Skeletal muscle tissue (tissue), 5 donors: Measurements from ENCODE around the gene TAF11L7. TPM values are rescaled to one million over a fixed set of nuclear protein-coding genes. Genes with fewer than 3 reads are reported as not detected.
"Not testable (repeated sequence)": the region's sequence is repeated elsewhere in the genome, so short reads cannot be mapped to it uniquely, and the experiment has no call there.

Experiments used
- H3K27ac ChIP-seq: one replicate; pipeline ENCODE4 v1.7.0; 2013; ENCODE audit warnings: mild to moderate bottlenecking, low read depth, low read length, inconsistent platforms
- H3K27me3 ChIP-seq, 3 donors: one replicate each; pipeline ENCODE4 v1.7.0; 2013; ENCODE audit warnings: low read length in 3 of 3; ENCODE audit not compliant: control insufficient read depth in 3 of 3, insufficient read depth in 3 of 3
- H3K36me3 ChIP-seq, 3 donors: one replicate each; pipeline ENCODE4 v1.7.0; 2013; ENCODE audit warnings: low read length in 3 of 3; ENCODE audit not compliant: control insufficient read depth in 3 of 3, insufficient read depth in 3 of 3
- H3K4me1 ChIP-seq, 3 donors: one replicate each; pipeline ENCODE4 v1.7.0; 2013; ENCODE audit warnings: low read length in 3 of 3, mild to moderate bottlenecking in 3 of 3; ENCODE audit not compliant: control insufficient read depth in 3 of 3, insufficient read depth in 3 of 3
- H3K4me3 ChIP-seq, 3 donors: one replicate each; pipeline ENCODE4 v1.7.0; 2013; ENCODE audit warnings: low read length in 3 of 3
- H3K9ac ChIP-seq, 3 donors: one replicate each; pipeline ENCODE4 v1.7.0; 2013; ENCODE audit warnings: low read length in 3 of 3, mild to moderate bottlenecking in 3 of 3, moderate library complexity in 2 of 3, low read depth in 1 of 3
- H3K9me3 ChIP-seq, 3 donors: one replicate each; pipeline ENCODE4 v1.7.0; 2013; ENCODE audit warnings: low read length in 3 of 3; ENCODE audit not compliant: control insufficient read depth in 3 of 3
- small RNA-seq: library from RNA; depleted of rRNA; stranded (forward); fragments of <200 nt; gene quantifications from one replicate; pipeline ENCODE3, GENCODE V24; 2014
- total RNA-seq: library from RNA; depleted of rRNA; stranded (reverse); fragments of >200 nt; gene quantifications from one replicate; pipeline ENCODE4 v1.2.3, GENCODE V29; 2014
- donor health status: Osteomylitis.

TAF11L7 gene
- total RNA-seq, 1 donor from 2014 or later, result not detected

DNA sequence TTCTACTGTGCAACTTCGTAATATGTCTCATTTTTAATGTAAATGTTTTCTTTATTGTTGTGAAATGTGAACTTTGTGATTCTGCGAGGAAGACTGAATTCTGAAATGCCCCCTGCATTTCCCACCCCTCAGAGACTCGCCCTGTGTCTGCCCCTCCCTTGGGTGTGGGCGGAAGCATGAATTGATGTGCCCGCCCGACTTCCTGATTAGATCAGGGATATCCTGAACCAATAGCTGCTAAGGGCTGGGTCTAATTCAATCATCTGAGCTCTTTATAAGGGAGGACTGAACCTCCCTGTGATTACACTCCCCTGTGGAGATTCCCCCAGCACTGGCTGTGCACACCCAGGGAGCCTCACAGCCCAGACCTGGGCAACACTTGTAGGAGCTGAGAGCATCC is 18.3 kb upstream of the TAF11L7 start, which contains the start of gene TAF11L11:
Gene TAF11L11, plus strand, starts transcription at position 304 of the 400 bp plus-strand sequence.
- not testable (repeated sequence) for H3K36me3 ChIP-seq, H3K27me3 ChIP-seq, H3K9me3 ChIP-seq, H3K4me1 ChIP-seq, H3K9ac ChIP-seq, H3K27ac ChIP-seq, H3K4me3 ChIP-seq

DNA sequence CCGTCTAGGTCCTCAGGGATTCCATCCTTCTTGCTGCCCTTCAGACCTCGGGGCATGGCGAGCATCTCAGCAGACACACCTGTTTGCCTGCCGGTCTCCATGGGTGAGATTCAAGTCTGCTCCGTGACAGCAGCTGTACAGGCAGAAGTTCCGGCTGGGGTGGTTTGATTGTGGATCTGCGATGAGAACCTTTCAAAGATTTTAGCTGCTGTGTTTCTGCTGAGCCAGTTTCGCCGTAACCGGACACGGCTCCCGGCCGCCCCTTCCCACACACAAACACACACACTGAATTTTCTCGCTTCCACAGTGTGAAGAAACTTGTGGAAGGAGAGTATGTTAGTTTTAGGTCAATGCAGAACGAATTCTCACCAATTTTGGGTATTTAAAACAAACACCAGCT is 12.2 kb upstream of the TAF11L7 start, which contains the start of gene TAF11L10:
Gene TAF11L10, minus strand, starts transcription at position 101 of the 400 bp plus-strand sequence.
- H3K9ac ChIP-seq, H3K27me3 ChIP-seq, H3K36me3 ChIP-seq, H3K9me3 ChIP-seq, H3K4me3 ChIP-seq, H3K27ac ChIP-seq, H3K4me1 ChIP-seq: not testable (repeated sequence)

DNA sequence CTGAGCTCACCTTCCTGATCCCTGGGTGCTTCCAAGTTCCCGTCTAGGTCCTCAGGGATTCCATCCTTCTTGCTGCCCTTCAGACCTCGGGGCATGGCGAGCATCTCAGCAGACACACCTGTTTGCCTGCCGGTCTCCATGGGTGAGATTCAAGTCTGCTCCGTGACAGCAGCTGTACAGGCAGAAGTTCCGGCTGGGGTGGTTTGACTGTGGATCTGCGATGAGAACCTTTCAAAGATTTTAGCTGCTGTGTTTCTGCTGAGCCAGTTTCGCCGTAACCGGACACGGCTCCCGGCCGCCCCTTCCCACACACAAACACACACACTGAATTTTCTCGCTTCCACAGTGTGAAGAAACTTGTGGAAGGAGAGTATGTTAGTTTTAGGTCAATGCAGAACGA is 8.7 kb upstream of the TAF11L7 start, which contains the start of gene TAF11L9:
Gene TAF11L9, minus strand, starts transcription at position 140 of the 400 bp plus-strand sequence.
- not testable (repeated sequence) for H3K4me3 ChIP-seq, H3K4me1 ChIP-seq, H3K9me3 ChIP-seq, H3K27me3 ChIP-seq, H3K36me3 ChIP-seq, H3K27ac ChIP-seq, H3K9ac ChIP-seq

DNA sequence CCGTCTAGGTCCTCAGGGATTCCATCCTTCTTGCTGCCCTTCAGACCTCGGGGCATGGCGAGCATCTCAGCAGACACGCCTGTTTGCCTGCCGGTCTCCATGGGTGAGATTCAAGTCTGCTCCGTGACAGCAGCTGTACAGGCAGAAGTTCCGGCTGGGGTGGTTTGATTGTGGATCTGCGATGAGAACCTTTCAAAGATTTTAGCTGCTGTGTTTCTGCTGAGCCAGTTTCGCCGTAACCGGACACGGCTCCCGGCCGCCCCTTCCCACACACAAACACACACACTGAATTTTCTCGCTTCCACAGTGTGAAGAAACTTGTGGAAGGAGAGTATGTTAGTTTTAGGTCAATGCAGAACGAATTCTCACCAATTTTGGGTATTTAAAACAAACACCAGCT is 5.3 kb upstream of the TAF11L7 start, which contains the start of gene TAF11L8:
Gene TAF11L8, minus strand, starts transcription at position 101 of the 400 bp plus-strand sequence.
- H3K9me3 ChIP-seq, H3K36me3 ChIP-seq, H3K27me3 ChIP-seq, H3K9ac ChIP-seq, H3K27ac ChIP-seq, H3K4me1 ChIP-seq, H3K4me3 ChIP-seq: not testable (repeated sequence)

Small RNA genes lying within 50 kb of the gene (small RNA-seq; reads per million reads assigned to genes)
- gene AC233724.3 (not detected), gene AC233724.6 (not detected), gene AC233724.7 (not detected)

Other genes with a start within 250 kb of the TAF11L7 start
- not detected for gene TAF11L2, start 87.5 kb downstream of the TAF11L7 start, total RNA-seq
- not detected for gene TAF11L3, start 67.4 kb downstream of the TAF11L7 start, total RNA-seq
- not detected for gene TAF11L4, start 64.0 kb downstream of the TAF11L7 start, total RNA-seq
- gene TAF11L5, start 60.5 kb downstream of the TAF11L7 start, total RNA-seq, result not detected
- not detected for gene TAF11L6, start 57.1 kb downstream of the TAF11L7 start, total RNA-seq
- gene TAF11L8, start 5.2 kb upstream of the TAF11L7 start, total RNA-seq, result not detected
- gene TAF11L9, start 8.6 kb upstream of the TAF11L7 start, total RNA-seq, result not detected
- gene TAF11L10, start 12.1 kb upstream of the TAF11L7 start, total RNA-seq, result not detected
- not detected for gene TAF11L11, start 18.4 kb upstream of the TAF11L7 start, total RNA-seq
- gene TAF11L12, start 24.6 kb upstream of the TAF11L7 start, total RNA-seq, result not detected
- gene TAF11L13, start 46.3 kb upstream of the TAF11L7 start, total RNA-seq, result not detected
- not detected for gene TAF11L14, start 48.7 kb upstream of the TAF11L7 start, total RNA-seq